Upper lobe of right lung (tissue), 1 donor: ENCODE results near the gene ENPP6. TPM values are rescaled to one million over a fixed set of nuclear protein-coding genes. Genes with fewer than 3 reads are reported as not detected.

Experiments used
- ATAC-seq: fragments of 200-7000 bp; cut with Tn5 transposase; one replicate; pipeline ENCODE4 v1.9.1; 2020; ENCODE audit warnings: mild to moderate bottlenecking, moderate library complexity
- DNase-seq: peaks from one replicate; pipeline ENCODE4 v3.0.0-alpha.2; 2020
- H3K27ac ChIP-seq: fragments of 200-600 bp; one replicate; pipeline ENCODE4 v1.8.0; 2022
- H3K27me3 ChIP-seq: fragments of 200-600 bp; one replicate; pipeline ENCODE4 v1.8.0; 2022; ENCODE audit warnings: mild to moderate bottlenecking
- H3K36me3 ChIP-seq: fragments of 200-600 bp; one replicate; pipeline ENCODE4 v1.8.0; 2022
- H3K4me1 ChIP-seq: fragments of 200-600 bp; one replicate; pipeline ENCODE4 v1.8.0; 2022
- H3K4me3 ChIP-seq: fragments of 200-600 bp; one replicate; pipeline ENCODE4 v1.8.0; 2022; ENCODE audit warnings: mild to moderate bottlenecking
- H3K9me3 ChIP-seq: fragments of 200-600 bp; one replicate; pipeline ENCODE4 v1.8.0; 2022
- CTCF ChIP-seq: fragments of 200-600 bp; IDR thresholded peaks from one replicate; pipeline ENCODE4 v1.8.0; 2022; ENCODE audit warnings: antibody characterized with exemption
- intact Hi-C: fragments of 100-400 bp; cut with DNase I; formaldehyde crosslinking; loops from one replicate; pipeline ENCODE4 v1.11.0; 2022
- total RNA-seq: library from RNA; stranded (reverse); fragmentation: NEBNext Ultra II Directional; extraction: Animal tissue kit (Norgen Biotek cat#: 25700); gene quantifications from one replicate; pipeline ENCODE4 v1.2.1, GENCODE V29; 2021
- donor health status: DM: no; HTN: yes; CAD: no; lungs with severe emphysema.

ENPP6 gene
- total RNA-seq, 1 donor from 2014 or later: 0.12 TPM

DNA sequence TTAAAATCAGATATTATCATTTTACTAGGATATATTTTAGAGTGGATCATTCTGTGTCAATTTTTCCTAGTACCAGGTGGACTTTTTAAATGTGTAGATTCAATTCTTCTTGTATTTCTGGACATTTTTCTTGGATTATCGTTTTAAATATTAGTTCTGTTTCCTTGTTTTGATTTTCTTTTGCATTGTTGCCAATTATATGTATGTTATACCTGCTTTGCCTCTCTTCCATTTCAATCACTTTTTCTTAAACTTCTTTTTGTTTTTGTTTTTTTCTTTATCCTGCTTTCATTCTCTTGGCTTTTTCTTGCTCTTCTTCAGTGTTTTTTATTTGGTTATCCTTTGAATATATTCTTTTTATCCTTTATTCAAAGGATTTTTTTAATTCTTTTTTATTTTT lies 171.5 kb downstream of the ENPP6 start:
- ATAC-seq (no peak), DNase-seq (no peak)
- no peak for TF ChIP-seq CTCF
- intact Hi-C loops: no loop called here
- Histone ChIP-seq H3K27ac (no peak overlapping the region), H3K36me3 (no peaks in the 10 kb centered on the region), H3K4me1 (no peaks in the 10 kb centered on the region), H3K9me3 (peaks cover 7% of the 10 kb centered on the region), H3K27me3 (no peaks in the 10 kb centered on the region), H3K4me3 (no peak overlapping the region)

DNA sequence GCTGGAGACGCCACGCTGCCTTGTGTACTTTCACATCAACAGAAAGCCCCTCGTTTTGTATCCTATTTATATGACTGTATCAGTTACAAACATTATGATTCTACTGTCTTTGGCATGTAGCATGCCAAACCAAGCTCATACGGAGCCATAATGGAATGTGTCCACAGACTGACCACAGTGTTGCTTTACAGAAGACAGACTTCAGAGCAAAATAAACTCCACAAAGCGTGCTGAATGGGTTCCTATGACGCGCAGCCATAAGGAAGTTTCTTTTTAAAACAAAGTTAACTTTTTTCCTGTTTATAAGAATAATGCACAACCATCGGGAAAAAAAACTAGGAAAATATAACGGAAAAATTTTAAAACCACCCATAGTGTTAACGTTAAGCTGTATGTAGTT lies 176.5 kb downstream of the ENPP6 start:
- Histone ChIP-seq H3K4me1 (no peaks in the 10 kb centered on the region), H3K27me3 (no peaks in the 10 kb centered on the region), H3K4me3 (no peak overlapping the region), H3K9me3 (peaks cover 5% of the 10 kb centered on the region), H3K27ac (no peak overlapping the region), H3K36me3 (no peaks in the 10 kb centered on the region)
- DNase-seq (no peak), ATAC-seq (no peak)
- intact Hi-C loops: no loop called here
- TF ChIP-seq CTCF: no peak

- Histone ChIP-seq H3K27ac (no peak overlapping the region), H3K9me3 (no peaks in the 10 kb centered on the region), H3K4me1 (no peaks in the 10 kb centered on the region), H3K4me3 (peak overlapping the region; percentile 21), H3K36me3 (no peaks in the 10 kb centered on the region), H3K27me3 (no peaks in the 10 kb centered on the region)
- ATAC-seq (peak; percentile 75), DNase-seq (peak; percentile 68)
- intact Hi-C loops: no loop called here
- no peak for TF ChIP-seq CTCF
Measured at GRCh38 chr4:184039963-184040383, 177.7 kb downstream of the ENPP6 start.
